K562 (cell line): ENCODE measurements around the gene VWA1. TPM values are rescaled to one million over a fixed set of nuclear protein-coding genes. Genes with fewer than 3 reads are reported as not detected.

Source experiments
- ARHGAP35 ChIP-seq: fragments of 450-650 bp; IDR thresholded peaks from 2 replicates; pipeline ENCODE4 v1.6.1; 2018; ENCODE audit not compliant: partially characterized antibody
- ARNT ChIP-seq, 2 experiments: fragments of 450-650 bp; IDR thresholded peaks; 2 replicates each; pipeline ENCODE4 v1.6.1; 2016; ENCODE audit warnings: mild to moderate bottlenecking in 1 of 2
- BRD9 ChIP-seq: fragments of 450-650 bp; IDR thresholded peaks from 2 replicates; pipeline ENCODE4 v1.6.1; 2018; ENCODE audit warnings: low read depth; ENCODE audit not compliant: partially characterized antibody
- BRF2 ChIP-seq: IDR thresholded peaks from 3 replicates; pipeline ENCODE4 v1.6.1; 2011; ENCODE audit warnings: borderline replicate concordance, mild to moderate bottlenecking; ENCODE audit not compliant: insufficient read length, insufficient read depth
- CBFB ChIP-seq: sonication (generic); formaldehyde crosslinking; IDR thresholded peaks from 2 replicates; pipeline ENCODE4 v1.4.0; 2020; ENCODE audit warnings: mild to moderate bottlenecking, missing genetic modification reagents
- CHD1 ChIP-seq: fragments of 200-600 bp; sonication (generic); IDR thresholded peaks from one replicate; pipeline ENCODE4 v1.6.1; 2012; ENCODE audit warnings: mild to moderate bottlenecking, moderate library complexity, low read length, inconsistent platforms
- CHD2 ChIP-seq: IDR thresholded peaks from 2 replicates; pipeline ENCODE4 v1.6.1; 2011; ENCODE audit warnings: low read depth, low read length
- DIDO1 ChIP-seq: fragments of 450-650 bp; IDR thresholded peaks from 2 replicates; pipeline ENCODE4 v1.6.1; 2016; ENCODE audit warnings: low read depth, missing biosample characterization, missing genetic modification characterization
- FOXK1 ChIP-seq: sonication (generic); formaldehyde crosslinking; IDR thresholded peaks from 2 replicates; pipeline ENCODE4 v1.8.0; 2022; ENCODE audit warnings: missing genetic modification reagents, mild to moderate bottlenecking, borderline replicate concordance
- HOMEZ ChIP-seq: fragments of 250-450 bp; sonication (Bioruptor Pico); IDR thresholded peaks from 2 replicates; pipeline ENCODE4 v1.4.0; 2020; ENCODE audit warnings: mild to moderate bottlenecking, moderate library complexity
- MAFG ChIP-seq: fragments of 450-650 bp; conservative IDR thresholded peaks from 2 replicates; pipeline ENCODE4 v1.6.1; 2016; ENCODE audit warnings: missing genetic modification characterization, missing compliant biosample characterization
- MEF2A ChIP-seq: IDR thresholded peaks from 2 replicates; pipeline ENCODE4 v1.6.1; 2011; ENCODE audit warnings: low read depth, mild to moderate bottlenecking, low read length, moderate library complexity; ENCODE audit not compliant: control insufficient read depth
- PREB ChIP-seq: sonication (generic); formaldehyde crosslinking; IDR thresholded peaks from 2 replicates; pipeline ENCODE4 v1.8.1; 2023; ENCODE audit warnings: mild to moderate bottlenecking, missing genetic modification reagents
- RAD21 ChIP-seq, 2 experiments: fragments of 250-450 bp in 1 of 2; fragments of 450-650 bp in 1 of 2; sonication (Bioruptor Pico) in 1 of 2; formaldehyde crosslinking in 1 of 2; IDR thresholded peaks in 1 of 2; conservative IDR thresholded peaks in 1 of 2; 2 replicates each; pipeline versions ENCODE4 v1.4.0 to v1.8.0; 2020 to 2022; ENCODE audit warnings: mild to moderate bottlenecking in 2 of 2, moderate library complexity in 1 of 2
- RBBP5 ChIP-seq: fragments of 200-600 bp; sonication (generic); IDR thresholded peaks from 2 replicates; pipeline ENCODE4 v1.6.1; 2012; ENCODE audit warnings: borderline replicate concordance, mild to moderate bottlenecking, low read length, control low read depth, inconsistent platforms; ENCODE audit not compliant: insufficient read depth, poor library complexity, severe bottlenecking
- SNIP1 ChIP-seq: fragments of 450-650 bp; IDR thresholded peaks from 2 replicates; pipeline ENCODE4 v1.7.1; 2017; ENCODE audit warnings: low read depth, mild to moderate bottlenecking
- SRSF7 ChIP-seq: fragments of 200-400 bp; formaldehyde crosslinking; optimal IDR thresholded peaks from 2 replicates; pipeline ENCODE3; 2017; ENCODE audit warnings: mild to moderate bottlenecking, low read depth, low read length
- STAT6 ChIP-seq: sonication (generic); formaldehyde crosslinking; IDR thresholded peaks from 2 replicates; pipeline ENCODE4 v1.8.1; 2023; ENCODE audit warnings: mild to moderate bottlenecking, missing genetic modification reagents
- ZFP1 ChIP-seq: fragments of 450-650 bp; formaldehyde crosslinking; IDR thresholded peaks from 2 replicates; pipeline ENCODE4 v1.4.0; 2020; ENCODE audit warnings: mild to moderate bottlenecking, mixed read lengths
- ZFP30 ChIP-seq: fragments of 250-450 bp; sonication (Bioruptor Pico); IDR thresholded peaks from 2 replicates; pipeline ENCODE4 v1.8.0; 2022; ENCODE audit warnings: moderate library complexity, mild to moderate bottlenecking, inconsistent platforms, borderline replicate concordance
- ZNF197 ChIP-seq: fragments of 200-800 bp; sonication (Bioruptor generic); IDR thresholded peaks from 2 replicates; pipeline ENCODE4 v1.6.1; 2016; ENCODE audit warnings: low read depth, missing genetic modification characterization, missing compliant biosample characterization
- ZNF347 ChIP-seq: fragments of 450-650 bp; formaldehyde crosslinking; IDR thresholded peaks from 2 replicates; pipeline ENCODE4 v1.4.0; 2020; ENCODE audit warnings: low read depth, mild to moderate bottlenecking, moderate library complexity
- polyA plus RNA-seq, 8 experiments: library from polyadenylated mRNA; depleted of rRNA in 4 of 8; stranded (reverse) in 5 of 8; unstranded in 3 of 8; fragments of >200 nt; fragmentation: Nextera tagmentation in 2 of 8; fragmentation: Illumina TruSeq in 1 of 8; extraction: Ambion mirVana in 2 of 8; extraction: Trizol in 1 of 8; gene quantifications; 2 replicates each; pipeline versions ENCODE4 v1.2.1 to v1.2.3, GENCODE V29; 2011 to 2014; ENCODE audit warnings: inconsistent platforms in 1 of 8, missing spikeins in 1 of 8
- total RNA-seq, 7 experiments: library from RNA; depleted of rRNA in 6 of 7; stranded (reverse); fragments of >200 nt in 6 of 7; fragmentation: Illumina TruSeq in 2 of 7; extraction: Trizol in 2 of 7; gene quantifications; 2 replicates each; pipeline versions ENCODE4 v1.2.1 to v1.2.3, GENCODE V29; 2011 to 2021; ENCODE audit warnings: low replicate concordance in 1 of 7

The VWA1 gene
- total and polyA plus RNA-seq, 9 of the 15 experiments (the other 6 are each of a cell fraction or from before 2014, with no cell fraction given): 0.01 to 6.4 (median 0.85) TPM

- no peak for TF ChIP-seq BRD9
- no peak for TF ChIP-seq ZNF197 (CRISPR knock-in tag)
- peak; percentile 80; the same call in 1 of the 2 replicates for TF ChIP-seq DIDO1 (tag)
- no peak for TF ChIP-seq FOXK1 (CRISPR knock-in tag)
- TF ChIP-seq RBBP5: peak; percentile 92
- peak; percentile 88; the same call in 1 of the 2 replicates for TF ChIP-seq PREB (CRISPR knock-in tag)
- no peak for TF ChIP-seq MEF2A
- TF ChIP-seq CBFB: no peak
- no peak for TF ChIP-seq ZFP1 (CRISPR knock-in tag)
- TF ChIP-seq ARHGAP35: no peak
- TF ChIP-seq ZFP30 (CRISPR knock-in tag): no peak
- TF ChIP-seq ARNT (IDR thresholded peaks at IDR 0.05): no peak
- TF ChIP-seq CHD2: no peak
- no peak for TF ChIP-seq RAD21 (CRISPR knock-in tag; conservative IDR thresholded peaks at IDR 0.05 in 1 of 2, IDR thresholded peaks at IDR 0.05 in 1 of 2)
- no peak for TF ChIP-seq MAFG (tag)
- TF ChIP-seq SNIP1: no peak
- TF ChIP-seq CHD1: no peak
- no peak for TF ChIP-seq ZNF347
- TF ChIP-seq HOMEZ (CRISPR knock-in tag): no peak
- no peak for TF ChIP-seq BRF2
- TF ChIP-seq STAT6 (CRISPR knock-in tag): no peak
- TF ChIP-seq SRSF7: no peak
Observed at GRCh38 chr1:1471389-1472052, 36.0 kb downstream of the VWA1 start, which contains the start of gene ATAD3B (continued).
